ENCODE measurements around the gene CLEC7A.

DNA sequence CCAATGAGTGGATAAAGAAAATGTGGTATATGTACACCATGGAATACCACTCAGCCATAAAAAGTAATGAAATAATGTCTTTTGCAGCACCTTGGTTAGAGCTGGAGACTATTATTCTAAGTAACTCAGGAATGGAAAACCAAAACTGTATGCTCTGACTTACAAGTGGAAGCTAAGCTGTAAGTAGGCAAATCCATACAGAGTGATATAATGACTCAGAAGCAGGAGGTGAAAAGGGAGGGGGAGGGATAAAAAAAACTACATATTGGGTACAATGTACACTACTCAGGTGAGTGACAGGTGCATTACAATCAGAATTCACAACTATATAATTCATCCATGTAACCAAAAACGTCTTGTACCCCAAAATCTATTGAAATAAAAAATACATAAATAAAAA is 16.1 kb downstream of the CLEC7A start:
- TF ChIP-seq EZH2phosphoT487 (IDR thresholded peaks at IDR 0.05; ENCODE audit: borderline replicate concordance) (no peak), CTCF (conservative IDR thresholded peaks at IDR 0.05; ENCODE audit: low read length) (no peak)
